Mesenchymal stem cell (in vitro differentiated cells and primary cell): ENCODE measurements around the gene LUZP2.

Experiments
- DNase-seq: peaks from one replicate; pipeline ENCODE4 v3.0.0-alpha.2; 2013
- H2AFZ ChIP-seq: one replicate; pipeline ENCODE4 v1.6.1; 2013; ENCODE audit warnings: low read depth, mild to moderate bottlenecking, control low read depth, inconsistent platforms, low read length, moderate library complexity
- H2AK5ac ChIP-seq: 2 replicates; pipeline ENCODE4 v1.6.1; 2013; ENCODE audit warnings: low read length, moderate library complexity, mild to moderate bottlenecking, inconsistent platforms; ENCODE audit not compliant: severe bottlenecking
- H2BK120ac ChIP-seq: one replicate; pipeline ENCODE4 v1.6.1; 2013; ENCODE audit warnings: low read depth, mild to moderate bottlenecking, inconsistent platforms, low read length, moderate library complexity
- H2BK12ac ChIP-seq, 2 experiments: one replicate each; pipeline ENCODE4 v1.6.1; 2013; ENCODE audit warnings: inconsistent platforms in 2 of 2, low read length in 2 of 2, mild to moderate bottlenecking in 2 of 2, moderate library complexity in 2 of 2, control low read depth in 1 of 2
- H2BK15ac ChIP-seq: one replicate; pipeline ENCODE4 v1.6.1; 2013; ENCODE audit warnings: mild to moderate bottlenecking, low read depth, inconsistent platforms; ENCODE audit not compliant: poor library complexity, severe bottlenecking
- H2BK5ac ChIP-seq: 2 replicates; pipeline ENCODE4 v1.6.1; 2013; ENCODE audit warnings: low read depth, mild to moderate bottlenecking, low read length, control low read depth, inconsistent platforms; ENCODE audit not compliant: poor library complexity, severe bottlenecking
- H3K14ac ChIP-seq, 2 experiments: one replicate each; pipeline ENCODE4 v1.6.1; 2013; ENCODE audit warnings: inconsistent platforms in 2 of 2, low read length in 2 of 2, control low read depth in 1 of 2, mild to moderate bottlenecking in 1 of 2, moderate library complexity in 1 of 2
- H3K18ac ChIP-seq, 2 experiments: one replicate each; pipeline ENCODE4 v1.6.1; 2013; ENCODE audit warnings: inconsistent platforms in 2 of 2, low read length in 2 of 2, control low read depth in 1 of 2, low read depth in 1 of 2, mild to moderate bottlenecking in 1 of 2
- H3K23ac ChIP-seq, 2 experiments: one replicate each; pipeline ENCODE4 v1.6.1; 2013; ENCODE audit warnings: inconsistent platforms in 2 of 2, low read length in 2 of 2, mild to moderate bottlenecking in 2 of 2, moderate library complexity in 2 of 2, control low read depth in 1 of 2
- H3K27ac ChIP-seq: 2 replicates; pipeline ENCODE4 v1.5.1; 2013; ENCODE audit warnings: mild to moderate bottlenecking, moderate library complexity, low read length, control low read depth, inconsistent platforms; ENCODE audit not compliant: poor library complexity, severe bottlenecking
- H3K27me3 ChIP-seq, 2 experiments: 2 replicates each; pipeline versions ENCODE4 v1.6.1 to v1.7.0; 2013; ENCODE audit warnings: low read length in 2 of 2, mild to moderate bottlenecking in 2 of 2, moderate library complexity in 2 of 2, control low read depth in 1 of 2, inconsistent platforms in 1 of 2; ENCODE audit not compliant: control insufficient read depth in 1 of 2, insufficient read depth in 1 of 2
- H3K36me3 ChIP-seq, 2 experiments: 2 replicates each; pipeline versions ENCODE4 v1.6.1 to v1.7.0; 2013; ENCODE audit warnings: low read length in 2 of 2, control low read depth in 1 of 2, inconsistent platforms in 1 of 2, low read depth in 1 of 2, mild to moderate bottlenecking in 1 of 2; ENCODE audit not compliant: insufficient read depth in 2 of 2, control insufficient read depth in 1 of 2
- H3K4ac ChIP-seq, 2 experiments: one replicate each; pipeline ENCODE4 v1.6.1; 2013; ENCODE audit warnings: inconsistent platforms in 2 of 2, low read length in 2 of 2, mild to moderate bottlenecking in 2 of 2, moderate library complexity in 2 of 2, control low read depth in 1 of 2, low read depth in 1 of 2
- H3K4me1 ChIP-seq: 2 replicates; pipeline ENCODE4 v1.6.1; 2013; ENCODE audit warnings: low read depth, low read length, control low read depth; ENCODE audit not compliant: control insufficient read depth, insufficient read depth
- H3K4me2 ChIP-seq: 2 replicates; pipeline ENCODE4 v1.6.1; 2013; ENCODE audit warnings: low read length, mild to moderate bottlenecking, inconsistent platforms; ENCODE audit not compliant: poor library complexity, severe bottlenecking
- H3K4me3 ChIP-seq, 2 experiments: 2 replicates each; pipeline versions ENCODE4 v1.5.1 to v1.7.0; 2013; ENCODE audit warnings: low read length in 2 of 2, mild to moderate bottlenecking in 2 of 2, control low read depth in 1 of 2, low read depth in 1 of 2; ENCODE audit not compliant: insufficient read depth in 1 of 2
- H3K79me1 ChIP-seq: replicated peaks from 2 replicates; pipeline ENCODE4 v1.6.1; 2013; ENCODE audit warnings: mild to moderate bottlenecking, control low read depth, low read length, inconsistent platforms; ENCODE audit not compliant: poor library complexity, severe bottlenecking
- H3K9ac ChIP-seq: 2 replicates; pipeline ENCODE4 v1.7.0; 2013; ENCODE audit warnings: mild to moderate bottlenecking, low read length, moderate library complexity
- H3K9me3 ChIP-seq: 2 replicates; pipeline ENCODE4 v1.7.0; 2013; ENCODE audit warnings: mild to moderate bottlenecking, low read length; ENCODE audit not compliant: control insufficient read depth
- H4K8ac ChIP-seq: one replicate; pipeline ENCODE4 v1.6.1; 2013; ENCODE audit warnings: inconsistent platforms, mild to moderate bottlenecking, low read length, moderate library complexity
- H4K91ac ChIP-seq: one replicate; pipeline ENCODE4 v1.6.1; 2013; ENCODE audit warnings: mild to moderate bottlenecking, low read length, inconsistent platforms
- WGBS: methylation state at CpG from one replicate; pipeline ENCODE4 v1.1.7; 2013; ENCODE audit warnings: mixed read lengths; 5-methylcytosine and 5-hydroxymethylcytosine counted together

Gene LUZP2

DNA sequence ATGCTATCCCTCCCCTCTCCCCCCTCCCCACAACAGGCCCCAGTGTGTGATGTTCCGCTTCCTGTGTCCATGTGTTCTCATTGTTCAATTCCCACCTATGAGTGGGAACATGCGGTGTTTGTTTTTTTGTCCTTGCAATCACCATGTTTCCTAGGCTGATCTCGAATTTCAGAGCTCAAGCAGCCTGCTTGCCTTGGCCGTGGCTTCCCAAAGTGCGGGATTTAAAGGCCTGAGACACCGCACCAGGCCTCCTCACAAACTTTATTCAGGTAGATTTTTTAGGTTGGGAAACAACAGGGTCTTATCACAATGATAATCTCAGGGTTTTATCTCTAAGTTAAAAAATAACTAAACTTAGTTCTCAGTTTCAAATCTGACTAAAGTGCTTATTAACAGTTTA lies 125.4 kb downstream of the LUZP2 start:
- WGBS = 87% methylated on average over 4 of the region's 6 CpGs
- no peaks in the 10 kb centered on the region for H3K36me3 ChIP-seq
- no peaks in the 10 kb centered on the region for H3K4me1 ChIP-seq
- no peak overlapping the region for H3K27ac ChIP-seq
- H3K18ac ChIP-seq = no peak overlapping the region
- no peak overlapping the region for H3K4ac ChIP-seq
- no peak overlapping the region for H4K8ac ChIP-seq
- H3K4me2 ChIP-seq = no peak overlapping the region
- H2BK12ac ChIP-seq = no peak overlapping the region
- H3K9me3 ChIP-seq = no peaks in the 10 kb centered on the region
- no peak overlapping the region for H2BK15ac ChIP-seq
- no peak overlapping the region for H3K9ac ChIP-seq
- H3K79me1 ChIP-seq = no peaks in the 10 kb centered on the region
- H2BK120ac ChIP-seq = no peak overlapping the region
- H3K14ac ChIP-seq = no peak overlapping the region
- H3K4me3 ChIP-seq = no peak overlapping the region
- H4K91ac ChIP-seq = no peak overlapping the region
- H2BK5ac ChIP-seq = no peak overlapping the region
- H3K23ac ChIP-seq = no peak overlapping the region
- H3K27me3 ChIP-seq = no peaks in the 10 kb centered on the region
- H2AFZ ChIP-seq = no peak overlapping the region
- no peak for DNase-seq
- no peak overlapping the region for H2AK5ac ChIP-seq

DNA sequence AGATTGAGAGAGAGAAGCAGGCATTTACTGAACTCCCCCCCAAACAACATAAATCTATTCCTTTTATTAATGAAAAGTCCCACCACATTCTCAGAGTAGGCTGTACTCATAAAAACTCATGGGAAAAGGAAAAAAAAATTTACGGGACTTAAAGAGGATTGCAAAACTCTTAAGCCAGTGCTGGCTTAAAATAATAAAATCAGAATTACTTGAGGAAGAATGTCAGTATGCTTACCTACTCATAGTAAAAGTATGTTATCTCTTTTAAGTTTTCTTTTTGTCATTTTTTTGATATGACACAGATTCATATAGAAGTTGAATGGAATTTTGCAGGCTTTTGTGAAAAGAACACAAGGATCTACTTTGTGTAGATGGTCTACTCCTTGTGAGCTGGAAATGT lies 126.3 kb downstream of the LUZP2 start:
- Histone ChIP-seq H3K23ac (no peak overlapping the region), H2BK5ac (no peak overlapping the region), H3K4me2 (no peak overlapping the region), H3K9me3 (no peaks in the 10 kb centered on the region), H4K8ac (no peak overlapping the region), H2AK5ac (no peak overlapping the region), H3K18ac (no peak overlapping the region), H3K27ac (no peak overlapping the region), H3K79me1 (no peaks in the 10 kb centered on the region), H3K27me3 (no peaks in the 10 kb centered on the region), H2BK120ac (no peak overlapping the region), H3K14ac (no peak overlapping the region), H4K91ac (no peak overlapping the region), H2AFZ (no peak overlapping the region), H3K9ac (no peak overlapping the region), H3K36me3 (no peaks in the 10 kb centered on the region), H3K4me3 (no peak overlapping the region), H2BK12ac (no peak overlapping the region), H3K4ac (no peak overlapping the region), H3K4me1 (no peaks in the 10 kb centered on the region), H2BK15ac (no peak overlapping the region)
- no peak for DNase-seq
- WGBS = no CpG with 5 or more reads among the region's 1 CpG

DNA sequence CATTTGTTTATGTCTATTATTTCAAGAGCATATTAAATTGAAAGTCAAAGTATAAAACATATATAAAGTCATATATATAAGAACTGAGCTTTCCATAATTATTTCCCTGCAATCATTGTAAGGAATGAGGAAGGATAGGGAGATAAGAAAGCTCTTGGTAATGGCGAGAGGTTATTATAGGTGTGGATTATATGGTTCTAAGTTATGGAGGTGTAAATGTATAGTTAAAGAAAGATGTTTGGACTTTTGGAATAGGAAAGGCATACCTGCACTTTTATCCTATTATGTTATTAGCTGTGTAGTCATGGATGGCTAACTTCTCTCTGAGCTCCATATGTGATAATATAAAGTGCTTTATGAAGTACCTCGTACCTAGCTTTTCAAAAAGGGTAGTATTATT lies 127.6 kb downstream of the LUZP2 start:
- Histone ChIP-seq H2AFZ (no peak overlapping the region), H3K4ac (no peak overlapping the region), H2AK5ac (no peak overlapping the region), H2BK15ac (no peak overlapping the region), H4K91ac (no peak overlapping the region), H3K18ac (no peak overlapping the region), H2BK120ac (no peak overlapping the region), H3K9ac (no peak overlapping the region), H3K79me1 (no peaks in the 10 kb centered on the region), H2BK12ac (no peak overlapping the region), H3K27ac (no peak overlapping the region), H3K14ac (no peak overlapping the region), H3K27me3 (no peaks in the 10 kb centered on the region), H4K8ac (no peak overlapping the region), H3K4me1 (no peaks in the 10 kb centered on the region), H3K36me3 (no peaks in the 10 kb centered on the region), H3K23ac (no peak overlapping the region), H3K9me3 (no peaks in the 10 kb centered on the region), H2BK5ac (no peak overlapping the region), H3K4me3 (no peak overlapping the region), H3K4me2 (no peak overlapping the region)
- 100% methylated on average over 2 of the region's 2 CpGs for WGBS
- no peak for DNase-seq

DNA sequence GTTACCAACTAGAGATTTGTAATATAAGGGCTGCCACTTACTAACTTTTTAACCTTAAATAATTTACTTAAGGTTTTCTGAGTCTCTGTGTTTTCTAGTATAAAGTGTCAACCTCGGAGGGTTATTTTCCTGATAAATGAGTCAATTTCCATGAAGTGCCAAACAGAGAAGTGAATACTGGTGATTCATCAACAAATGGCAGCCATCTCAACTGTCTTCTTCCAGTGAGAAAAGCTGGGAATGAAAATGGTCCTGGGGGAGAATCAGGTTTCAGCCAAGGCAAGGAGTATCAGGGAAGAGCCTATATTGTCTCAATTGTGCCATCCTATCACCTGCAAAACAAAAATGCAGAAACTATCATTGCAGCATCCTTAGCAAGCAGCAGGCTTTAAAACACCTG lies 129.1 kb downstream of the LUZP2 start:
- Histone ChIP-seq H3K36me3 (no peaks in the 10 kb centered on the region), H3K27me3 (no peaks in the 10 kb centered on the region), H2BK5ac (no peak overlapping the region), H3K4ac (no peak overlapping the region), H2AFZ (no peak overlapping the region), H3K4me1 (no peaks in the 10 kb centered on the region), H3K27ac (no peak overlapping the region), H3K14ac (no peak overlapping the region), H3K18ac (no peak overlapping the region), H2BK15ac (no peak overlapping the region), H3K4me2 (no peak overlapping the region), H2BK12ac (no peak overlapping the region), H2AK5ac (no peak overlapping the region), H3K79me1 (no peaks in the 10 kb centered on the region), H4K91ac (no peak overlapping the region), H3K4me3 (no peak overlapping the region), H3K9me3 (no peaks in the 10 kb centered on the region), H3K23ac (no peak overlapping the region), H3K9ac (no peak overlapping the region), H4K8ac (no peak overlapping the region), H2BK120ac (no peak overlapping the region)
- DNase-seq = no peak
- WGBS = 80% methylated on average over 1 of the region's 1 CpG
